ENCODE data around the gene POLD4. TPM values are rescaled to one million over a fixed set of nuclear protein-coding genes. Genes with fewer than 3 reads are reported as not detected.

The POLD4 gene
- total and polyA plus RNA-seq, 2 of the 13 experiments (the other 11 are each of a cell fraction or from before 2014, with no cell fraction given): 10.5 to 27.4 TPM

DNA sequence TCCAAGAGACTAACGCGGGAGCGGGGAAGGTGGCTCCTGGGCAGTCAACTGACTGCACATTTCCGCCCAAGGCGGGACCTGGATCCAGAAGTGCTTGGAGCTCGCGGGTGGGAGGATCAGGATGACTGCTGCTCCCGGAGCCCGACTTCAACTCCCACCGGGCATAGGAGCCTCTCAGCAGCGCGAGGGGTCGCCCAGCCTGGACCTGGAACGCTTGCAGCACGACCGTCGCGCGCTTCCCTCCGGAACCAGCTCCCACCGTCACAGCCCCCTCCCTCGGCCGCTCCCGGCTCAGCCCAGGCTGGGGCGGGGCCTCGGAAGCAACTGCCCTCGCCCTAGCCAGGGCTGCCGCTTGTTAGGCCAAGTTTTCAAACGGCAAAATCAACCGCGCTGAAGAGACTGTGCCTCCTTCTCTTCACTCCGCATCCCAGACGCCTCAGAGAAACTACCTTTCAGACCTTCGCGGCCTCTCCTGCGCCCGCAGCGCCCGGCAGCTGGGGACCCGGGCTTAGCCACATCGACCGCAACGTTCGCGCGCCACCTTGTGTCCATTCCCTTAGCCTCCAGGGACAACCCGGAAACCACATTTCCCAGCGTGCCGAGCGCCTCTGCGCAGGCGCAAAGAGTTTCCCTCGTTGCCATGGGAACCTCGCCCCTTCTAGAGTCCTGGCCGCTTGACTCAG lies 36.0 kb downstream of the POLD4 start (continued):
- TF ChIP-seq, protein P1, sequence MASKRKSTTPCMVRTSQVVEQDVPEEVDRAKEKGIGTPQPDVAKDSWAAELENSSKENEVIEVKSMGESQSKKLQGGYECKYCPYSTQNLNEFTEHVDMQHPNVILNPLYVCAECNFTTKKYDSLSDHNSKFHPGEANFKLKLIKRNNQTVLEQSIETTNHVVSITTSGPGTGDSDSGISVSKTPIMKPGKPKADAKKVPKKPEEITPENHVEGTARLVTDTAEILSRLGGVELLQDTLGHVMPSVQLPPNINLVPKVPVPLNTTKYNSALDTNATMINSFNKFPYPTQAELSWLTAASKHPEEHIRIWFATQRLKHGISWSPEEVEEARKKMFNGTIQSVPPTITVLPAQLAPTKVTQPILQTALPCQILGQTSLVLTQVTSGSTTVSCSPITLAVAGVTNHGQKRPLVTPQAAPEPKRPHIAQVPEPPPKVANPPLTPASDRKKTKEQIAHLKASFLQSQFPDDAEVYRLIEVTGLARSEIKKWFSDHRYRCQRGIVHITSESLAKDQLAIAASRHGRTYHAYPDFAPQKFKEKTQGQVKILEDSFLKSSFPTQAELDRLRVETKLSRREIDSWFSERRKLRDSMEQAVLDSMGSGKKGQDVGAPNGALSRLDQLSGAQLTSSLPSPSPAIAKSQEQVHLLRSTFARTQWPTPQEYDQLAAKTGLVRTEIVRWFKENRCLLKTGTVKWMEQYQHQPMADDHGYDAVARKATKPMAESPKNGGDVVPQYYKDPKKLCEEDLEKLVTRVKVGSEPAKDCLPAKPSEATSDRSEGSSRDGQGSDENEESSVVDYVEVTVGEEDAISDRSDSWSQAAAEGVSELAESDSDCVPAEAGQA (IDR thresholded peaks at IDR 0.05; ENCODE audit: low read depth): no peak; the same call in 1 of the 2 replicates
- TF ChIP-seq, protein P1 (CRISPR knock-in tag; IDR thresholded peaks at IDR 0.05; ENCODE audit: borderline replicate concordance): no peak
- TF ChIP-seq HNRNPLL (IDR thresholded peaks at IDR 0.05; ENCODE audit: low read depth, low read length, poor library complexity, severe bottlenecking): peak; percentile 85
- TF ChIP-seq ZNF317 (CRISPR knock-in tag; IDR thresholded peaks at IDR 0.05): peak; percentile 82
- TF ChIP-seq ZSCAN22 (CRISPR knock-in tag; IDR thresholded peaks at IDR 0.05): no peak
- TF ChIP-seq ZNF260 (CRISPR knock-in tag; IDR thresholded peaks at IDR 0.05; ENCODE audit: borderline replicate concordance, low read depth): no peak
- TF ChIP-seq ARID5B (CRISPR knock-in tag; IDR thresholded peaks at IDR 0.05): peak; percentile 18; the same call in 1 of the 2 replicates
- peak; percentile 68; the same call in 1 of the 2 replicates for TF ChIP-seq CBX5 (CRISPR knock-in tag; IDR thresholded peaks at IDR 0.05; ENCODE audit: borderline replicate concordance)
- TF ChIP-seq ZNF761 (CRISPR knock-in tag; conservative IDR thresholded peaks at IDR 0.05): no peak
- TF ChIP-seq ZSCAN12 (CRISPR knock-in tag; IDR thresholded peaks at IDR 0.05): 0 out of 2 replicates have a peak, but pooled peaks have one; percentile 23
- peak; percentile 47; the same call in 1 of the 2 replicates for TF ChIP-seq DRAP1 (CRISPR knock-in tag; IDR thresholded peaks at IDR 0.05)
- TF ChIP-seq ZNF124 (CRISPR knock-in tag; IDR thresholded peaks at IDR 0.05): 0 out of 2 replicates have a peak, but pooled peaks have one; percentile 59
- 0 out of 2 replicates have a peak, but pooled peaks have one; percentile 15 for TF ChIP-seq ZIK1 (CRISPR knock-in tag; IDR thresholded peaks at IDR 0.05; ENCODE audit: borderline replicate concordance, low read depth)
- peak; percentile 73; the same call in 1 of the 2 replicates for TF ChIP-seq NCOA1 (CRISPR knock-in tag; IDR thresholded peaks at IDR 0.05)
- peak; percentile 85; the same call in 1 of the 2 replicates for TF ChIP-seq ZNF772 (CRISPR knock-in tag; IDR thresholded peaks at IDR 0.05)
- TF ChIP-seq CCDC6 (CRISPR knock-in tag; IDR thresholded peaks at IDR 0.05): no peak
- TF ChIP-seq CBX1 (IDR thresholded peaks at IDR 0.05; ENCODE audit: low read depth): no peak
- TF ChIP-seq SIN3B (IDR thresholded peaks at IDR 0.05; ENCODE audit: low read length): peak; percentile 62; the same call in 1 of the 2 replicates
